IMR-90 (cell line): ENCODE measurements around the gene ISOC2. TPM values are rescaled to one million over a fixed set of nuclear protein-coding genes. Genes with fewer than 3 reads are reported as not detected.

Experiments
- ATAC-seq: fragments of 200-7000 bp; cut with Tn5 transposase; 2 replicates; pipeline ENCODE4 v1.9.1; 2020; ENCODE audit warnings: low read depth, mild to moderate bottlenecking, moderate library complexity
- BruUV-seq: library from RNA; stranded (reverse); fragments of 400-500 nt; replicated peaks from 2 replicates; lab custom pipeline; 2021; lab: Mats Ljungman, UMichigan
- CTCF ChIA-PET: fragments of 300-600 bp; formaldehyde crosslinking; extraction: SDS; loops from one replicate; lab custom pipeline; 2021; ENCODE audit warnings: antibody characterized with exemption; lab: Yijun Ruan, JAX
- POLR2A ChIA-PET: fragments of 300-600 bp; sonication (Branson Sonifier 250); formaldehyde crosslinking; loops from one replicate; lab custom pipeline; 2022; ENCODE audit warnings: antibody characterized with exemption; ENCODE audit not compliant: unreplicated experiment; lab: Charles Lee
- DNase-seq: peaks from one replicate; pipeline ENCODE4 v3.0.0; 2013
- H2AFZ ChIP-seq: replicated peaks from 2 replicates; pipeline ENCODE3; 2013; ENCODE audit warnings: low read length, mild to moderate bottlenecking; ENCODE audit not compliant: poor library complexity
- H2AK5ac ChIP-seq: 2 replicates; pipeline ENCODE4 v1.6.1; 2013; ENCODE audit warnings: low read depth, low read length, inconsistent platforms
- H2AK9ac ChIP-seq: replicated peaks from 2 replicates; pipeline ENCODE3; 2013; ENCODE audit warnings: mild to moderate bottlenecking, low read depth, low read length, moderate library complexity; ENCODE audit not compliant: poor library complexity
- H2BK120ac ChIP-seq: 2 replicates; pipeline ENCODE4 v1.6.1; 2013; ENCODE audit warnings: low read depth, low read length, inconsistent platforms
- H2BK15ac ChIP-seq: 3 replicates; pipeline ENCODE4 v1.6.1; 2013; ENCODE audit warnings: low read depth, low read length, inconsistent platforms
- H2BK20ac ChIP-seq: 2 replicates; pipeline ENCODE4 v1.6.1; 2013; ENCODE audit warnings: low read depth, mild to moderate bottlenecking, inconsistent platforms, low read length, moderate library complexity
- H2BK5ac ChIP-seq: 2 replicates; pipeline ENCODE4 v1.6.1; 2013; ENCODE audit warnings: mild to moderate bottlenecking, low read depth, low read length, inconsistent platforms; ENCODE audit not compliant: poor library complexity, severe bottlenecking
- H3K14ac ChIP-seq: replicated peaks from 2 replicates; pipeline ENCODE4 v1.6.1; 2013; ENCODE audit warnings: low read depth, low read length, inconsistent platforms
- H3K18ac ChIP-seq: 2 replicates; pipeline ENCODE4 v1.6.1; 2013; ENCODE audit warnings: low read depth, low read length, control low read depth
- H3K23ac ChIP-seq: 2 replicates; pipeline ENCODE4 v1.6.1; 2013; ENCODE audit warnings: low read depth, low read length, inconsistent platforms
- H3K27ac ChIP-seq: 2 replicates; pipeline ENCODE4 v1.5.1; 2013; ENCODE audit warnings: mild to moderate bottlenecking, control low read depth, low read length; ENCODE audit not compliant: insufficient read depth
- H3K27me3 ChIP-seq: 2 replicates; pipeline ENCODE4 v1.6.1; 2013; ENCODE audit warnings: low read length; ENCODE audit not compliant: control insufficient read depth, insufficient read depth
- H3K36me3 ChIP-seq: 2 replicates; pipeline ENCODE4 v1.6.1; 2013; ENCODE audit warnings: low read length, mixed read lengths; ENCODE audit not compliant: control insufficient read depth, insufficient read depth
- H3K4ac ChIP-seq: 2 replicates; pipeline ENCODE4 v1.6.1; 2013; ENCODE audit warnings: low read depth, low read length, inconsistent platforms
- H3K4me1 ChIP-seq: 2 replicates; pipeline ENCODE4 v1.6.1; 2013; ENCODE audit warnings: low read length, mixed read lengths; ENCODE audit not compliant: control insufficient read depth, insufficient read depth
- H3K4me2 ChIP-seq: 2 replicates; pipeline ENCODE4 v1.6.1; 2013; ENCODE audit warnings: low read depth, mild to moderate bottlenecking, control low read depth, low read length, moderate library complexity
- H3K4me3 ChIP-seq: 2 replicates; pipeline ENCODE4 v1.5.1; 2013; ENCODE audit warnings: low read depth, mild to moderate bottlenecking, control low read depth, low read length, moderate library complexity; ENCODE audit not compliant: insufficient read depth
- H3K56ac ChIP-seq: 2 replicates; pipeline ENCODE4 v1.6.1; 2013; ENCODE audit warnings: low read length, inconsistent platforms; ENCODE audit not compliant: insufficient read depth; ENCODE audit errors: extremely low read depth
- H3K79me1 ChIP-seq, 2 experiments: 2 replicates each; pipeline ENCODE4 v1.6.1; 2013; ENCODE audit warnings: low read length in 2 of 2, inconsistent platforms in 1 of 2, low read depth in 1 of 2
- H3K9ac ChIP-seq: 2 replicates; pipeline ENCODE4 v1.6.1; 2013; ENCODE audit warnings: low read depth, low read length, control low read depth
- H3K9me1 ChIP-seq: 2 replicates; pipeline ENCODE4 v1.6.1; 2013; ENCODE audit warnings: low read length, inconsistent platforms; ENCODE audit not compliant: insufficient read depth
- H3K9me3 ChIP-seq: 2 replicates; pipeline ENCODE4 v1.6.1; 2013; ENCODE audit warnings: low read length; ENCODE audit not compliant: control insufficient read depth, insufficient read depth
- H4K20me1 ChIP-seq: 2 replicates; pipeline ENCODE4 v1.6.1; 2013; ENCODE audit warnings: low read length, inconsistent platforms; ENCODE audit not compliant: insufficient read depth
- H4K5ac ChIP-seq: 2 replicates; pipeline ENCODE4 v1.6.1; 2013; ENCODE audit warnings: mild to moderate bottlenecking, low read depth, low read length, control low read depth
- H4K8ac ChIP-seq, 2 experiments: 2 replicates each; pipeline ENCODE4 v1.6.1; 2013; ENCODE audit warnings: low read depth in 2 of 2, low read length in 2 of 2, control low read depth in 1 of 2, inconsistent platforms in 1 of 2
- H4K91ac ChIP-seq: 2 replicates; pipeline ENCODE4 v1.6.1; 2013; ENCODE audit warnings: low read depth, low read length, inconsistent platforms; ENCODE audit not compliant: insufficient read depth
- BHLHE40 ChIP-seq: fragments of 150-350 bp; IDR thresholded peaks from 2 replicates; pipeline ENCODE4 v1.6.1; 2016; ENCODE audit warnings: mild to moderate bottlenecking, low read depth, low read length
- MAFK ChIP-seq: IDR thresholded peaks from 2 replicates; pipeline ENCODE4 v1.6.1; 2012; ENCODE audit warnings: low read depth, low read length, improper control_type of control experiment
- NFE2L2 ChIP-seq: fragments of 150-350 bp; IDR thresholded peaks from 2 replicates; pipeline ENCODE4 v1.6.1; 2016; ENCODE audit warnings: low read depth, mild to moderate bottlenecking, low read length
- WGBS, 2 experiments: methylation state at CpG; one replicate each; pipeline versions ENCODE4 v1.1.5 to v1.1.7; 2013; ENCODE audit warnings: missing lambda C conversion rate in 2 of 2; ENCODE audit not compliant: insufficient read length in 1 of 2; ENCODE audit errors: extremely low coverage in 2 of 2; 5-methylcytosine and 5-hydroxymethylcytosine counted together
- dilution Hi-C: fragments of 300-500 bp; cut with HindIII; formaldehyde crosslinking; loops from one replicate; pipeline ENCODE4 v1.14.3; 2018; ENCODE audit warnings: low sequenced_read_pairs; ENCODE audit not compliant: unreplicated experiment
- in situ Hi-C: fragments of 300-500 bp; cut with MboI; formaldehyde crosslinking; loops from 3 replicates; pipeline ENCODE4 v1.14.3; 2019; ENCODE audit warnings: low sequenced_read_pairs, inconsistent platforms, mixed read lengths
- intact Hi-C: fragments of 100-400 bp; cut with micrococcal nuclease; formaldehyde crosslinking; loops from 2 replicates; pipeline ENCODE4 v1.10.0; 2022
- polyA plus RNA-seq, 3 experiments: library from polyadenylated mRNA; depleted of rRNA; stranded (reverse); fragments of >200 nt; gene quantifications; 2 replicates each; pipeline ENCODE4 v1.2.3, GENCODE V29; 2012; ENCODE audit warnings: low replicate concordance in 1 of 3
- total RNA-seq: library from RNA; depleted of rRNA; stranded (reverse); fragments of >200 nt; gene quantifications from 2 replicates; pipeline ENCODE4 v1.2.3, GENCODE V29; 2012

Gene ISOC2
- total and polyA plus RNA-seq, 2 of the 4 experiments (the other 2 are of a cell fraction), result 56.1 to 82.1 TPM

DNA sequence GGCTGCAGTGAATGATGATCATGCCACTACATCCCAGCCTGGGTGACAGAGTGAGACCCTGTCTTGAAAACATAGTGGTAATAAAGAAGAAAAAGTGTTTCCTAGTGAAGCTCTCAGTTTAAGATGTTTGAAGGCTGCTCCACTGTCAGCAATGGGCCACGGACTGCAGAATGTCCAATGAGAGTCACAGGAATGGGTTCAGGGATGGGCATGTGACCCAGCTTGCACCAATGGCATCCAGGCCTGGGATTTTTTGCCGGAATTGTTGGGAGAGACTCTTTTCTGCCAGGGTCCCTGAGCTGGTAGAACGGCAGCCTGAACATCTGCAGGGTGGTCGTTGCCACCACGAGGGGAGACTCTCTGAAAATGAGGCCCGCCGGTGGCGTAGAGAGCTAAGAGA lies 24.6 kb downstream of the ISOC2 start:
- Histone ChIP-seq H3K9ac (no peak overlapping the region), H4K20me1 (no peaks in the 10 kb centered on the region; the same call in 1 of the 2 replicates), H3K36me3 (no peaks in the 10 kb centered on the region), H4K91ac (no peak overlapping the region), H3K4me1 (no peaks in the 10 kb centered on the region), H2AFZ (no peak overlapping the region), H3K9me3 (peaks cover 3% of the 10 kb centered on the region; the same call in 1 of the 2 replicates), H3K23ac (no peak overlapping the region), H2BK20ac (no peak overlapping the region), H3K18ac (no peak overlapping the region), H3K4me2 (no peak overlapping the region), H3K79me1 (no peaks in the 10 kb centered on the region), H2BK120ac (no peak overlapping the region), H2AK5ac (no peak overlapping the region), H2BK5ac (no peak overlapping the region), H3K9me1 (peaks cover 11% of the 10 kb centered on the region), H3K56ac (no peak overlapping the region), H4K8ac (no peak overlapping the region), H3K14ac (no peak overlapping the region), H2BK15ac (no peak overlapping the region), H2AK9ac (no peak overlapping the region), H4K5ac (no peak overlapping the region), H3K27ac (no peak overlapping the region), H3K4me3 (no peak overlapping the region), H3K27me3 (peaks cover 40% of the 10 kb centered on the region), H3K4ac (no peak overlapping the region)
- intact Hi-C loops, result loop anchor here (5.0 kb wide), 1 partner anchor 220 kb away; no protein-coding TSS in a partner anchor
- DNase-seq (no peak), ATAC-seq (no peak)
- ChIA-PET CTCF (interaction anchor here (0.9 to 1.1 kb wide), 2 partner anchors 19 to 295 kb away, joined by 5 to 8 read pairs; no protein-coding TSS in a partner anchor), POLR2A (interaction anchor here (1.1 kb wide), 1 partner anchor 29 kb away, joined by 6 read pairs; the partner anchor contains the start of gene UBE2S)
- WGBS, 2 experiments, result 38% methylated on average over 4 of the region's 8 CpGs; no CpG with 5 or more reads in 1 of the 2 experiments
- in situ Hi-C loops, result no loop called here
- BruUV-seq, result no TSS peak
- TF ChIP-seq NFE2L2 (no peak), MAFK (no peak), BHLHE40 (no peak)
- dilution Hi-C loops, result no loop called here
